ENCODE measurements around the gene ZNF335.

Gene ZNF335

DNA sequence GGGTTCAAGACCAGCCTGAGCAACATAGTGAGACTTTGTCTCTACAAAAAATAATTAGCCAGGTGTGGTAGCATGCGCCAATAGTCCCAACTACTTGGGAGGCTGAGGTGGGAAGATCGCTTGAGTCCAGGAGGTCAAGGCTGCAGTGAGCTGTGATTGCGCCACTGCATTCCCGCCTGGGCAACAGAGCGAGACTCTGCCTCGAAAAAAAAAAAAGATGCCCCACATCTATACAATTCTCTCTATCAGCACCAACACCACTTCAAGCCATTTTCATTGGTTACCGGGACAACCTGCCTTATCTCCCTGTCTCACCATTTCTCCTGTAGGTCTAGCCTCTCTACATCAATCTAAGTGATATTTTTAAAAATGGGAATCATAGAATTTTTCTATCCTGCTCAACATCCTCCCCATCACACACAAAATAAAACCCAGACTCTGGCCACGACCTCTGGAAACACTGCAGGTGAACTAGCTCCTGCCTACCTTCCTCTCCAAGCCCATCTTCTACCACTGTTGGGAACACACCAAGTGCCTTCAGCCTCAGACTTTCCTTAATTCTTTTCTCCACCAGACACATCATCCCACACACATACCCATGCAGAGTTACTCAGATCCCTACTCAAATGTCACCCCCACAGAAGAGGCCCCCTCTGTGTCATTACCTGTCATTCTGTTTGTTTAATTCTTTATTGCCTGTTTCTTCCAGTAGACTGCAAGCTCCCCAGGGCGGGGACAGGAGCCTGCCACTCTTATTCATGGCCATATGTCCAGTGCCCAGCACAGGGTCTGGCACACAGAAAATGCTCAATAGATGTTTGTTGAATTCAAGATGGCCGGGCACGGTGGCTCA, 50.4 kb downstream of the ZNF335 start:
- Histone ChIP-seq H3K79me2 (ENCODE audit: insufficient read depth, low read depth) (no peaks in the 10 kb centered on the region), H3K36me3 (ENCODE audit: insufficient read depth) (no peaks in the 10 kb centered on the region), H3K9ac (no peak overlapping the region), H4K20me1 (ENCODE audit: insufficient read depth) (no peaks in the 10 kb centered on the region), H3K27me3 (ENCODE audit: insufficient read depth, low read depth) (no peaks in the 10 kb centered on the region), H3K4me2 (no peak overlapping the region), H3K27ac (no peak overlapping the region), H3K4me1 (ENCODE audit: low read depth, poor library complexity, severe bottlenecking) (peaks cover 20% of the 10 kb centered on the region), H3K4me3 (IDR thresholded peaks at IDR 0.05; ENCODE audit: insufficient read depth, low read depth, low read length) (no peak overlapping the region), H2AFZ (ENCODE audit: low read depth) (no peak overlapping the region)
- TF ChIP-seq, protein P1, sequence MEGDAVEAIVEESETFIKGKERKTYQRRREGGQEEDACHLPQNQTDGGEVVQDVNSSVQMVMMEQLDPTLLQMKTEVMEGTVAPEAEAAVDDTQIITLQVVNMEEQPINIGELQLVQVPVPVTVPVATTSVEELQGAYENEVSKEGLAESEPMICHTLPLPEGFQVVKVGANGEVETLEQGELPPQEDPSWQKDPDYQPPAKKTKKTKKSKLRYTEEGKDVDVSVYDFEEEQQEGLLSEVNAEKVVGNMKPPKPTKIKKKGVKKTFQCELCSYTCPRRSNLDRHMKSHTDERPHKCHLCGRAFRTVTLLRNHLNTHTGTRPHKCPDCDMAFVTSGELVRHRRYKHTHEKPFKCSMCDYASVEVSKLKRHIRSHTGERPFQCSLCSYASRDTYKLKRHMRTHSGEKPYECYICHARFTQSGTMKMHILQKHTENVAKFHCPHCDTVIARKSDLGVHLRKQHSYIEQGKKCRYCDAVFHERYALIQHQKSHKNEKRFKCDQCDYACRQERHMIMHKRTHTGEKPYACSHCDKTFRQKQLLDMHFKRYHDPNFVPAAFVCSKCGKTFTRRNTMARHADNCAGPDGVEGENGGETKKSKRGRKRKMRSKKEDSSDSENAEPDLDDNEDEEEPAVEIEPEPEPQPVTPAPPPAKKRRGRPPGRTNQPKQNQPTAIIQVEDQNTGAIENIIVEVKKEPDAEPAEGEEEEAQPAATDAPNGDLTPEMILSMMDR (conservative IDR thresholded peaks at IDR 0.05; ENCODE audit: low read depth, low read length), result no peak

DNA sequence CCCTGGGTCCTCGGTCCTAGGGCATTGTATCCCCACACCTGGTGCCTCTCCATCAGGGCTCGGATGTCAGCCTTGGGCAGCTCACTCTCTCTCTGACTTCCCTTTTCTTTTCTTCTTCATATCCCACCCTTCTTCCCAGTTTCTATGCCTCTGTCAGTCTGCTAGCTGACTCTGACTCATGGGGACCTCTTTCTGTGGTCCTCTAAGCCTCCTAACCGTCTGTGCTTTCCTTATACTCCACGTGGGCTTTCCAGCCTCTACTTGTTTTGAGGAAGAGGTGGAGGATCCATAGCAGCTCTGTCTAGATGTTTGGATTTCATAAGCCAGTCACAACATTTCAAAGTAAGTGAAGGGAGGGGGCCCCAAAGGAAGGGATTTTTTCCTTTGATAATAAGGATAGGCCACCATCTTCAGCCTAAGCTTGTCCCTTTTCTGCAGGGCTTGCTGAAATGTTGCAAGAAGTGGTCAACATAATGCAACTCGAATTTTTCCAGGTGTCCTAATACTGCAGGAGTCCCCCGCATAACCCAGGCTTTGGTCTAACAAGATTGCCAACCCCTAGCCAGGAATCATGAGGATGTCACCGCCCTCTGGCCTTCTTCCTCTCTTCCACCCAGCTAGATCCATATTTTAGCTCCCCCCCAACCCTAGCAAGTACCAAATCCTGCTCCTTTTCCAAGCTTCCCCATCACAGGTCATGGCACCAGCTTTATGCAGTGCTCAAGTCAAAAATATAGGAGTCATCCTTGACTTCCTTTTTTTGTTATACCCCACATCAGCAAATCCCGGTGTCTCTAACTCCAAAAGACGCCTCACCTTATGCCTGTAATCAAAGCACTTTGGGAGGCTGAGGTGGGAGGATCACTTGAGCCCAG, 51.3 kb downstream of the ZNF335 start:
- TF ChIP-seq, protein P1 (conservative IDR thresholded peaks at IDR 0.05; ENCODE audit: low read depth, low read length), result no peak
- no peak overlapping the region for H3K4me3 ChIP-seq (IDR thresholded peaks at IDR 0.05; ENCODE audit: insufficient read depth, low read depth, low read length)
- H3K27me3 ChIP-seq (ENCODE audit: insufficient read depth, low read depth), result no peaks in the 10 kb centered on the region
- no peak overlapping the region for H2AFZ ChIP-seq (ENCODE audit: low read depth)
- H3K27ac ChIP-seq, result no peak overlapping the region
- H3K4me2 ChIP-seq, result no peak overlapping the region
- H3K4me1 ChIP-seq (ENCODE audit: low read depth, poor library complexity, severe bottlenecking), result peaks cover 20% of the 10 kb centered on the region
- no peak overlapping the region for H3K9ac ChIP-seq
- H3K79me2 ChIP-seq (ENCODE audit: insufficient read depth, low read depth), result no peaks in the 10 kb centered on the region
- no peaks in the 10 kb centered on the region for H4K20me1 ChIP-seq (ENCODE audit: insufficient read depth)
- no peaks in the 10 kb centered on the region for H3K36me3 ChIP-seq (ENCODE audit: insufficient read depth)

DNA sequence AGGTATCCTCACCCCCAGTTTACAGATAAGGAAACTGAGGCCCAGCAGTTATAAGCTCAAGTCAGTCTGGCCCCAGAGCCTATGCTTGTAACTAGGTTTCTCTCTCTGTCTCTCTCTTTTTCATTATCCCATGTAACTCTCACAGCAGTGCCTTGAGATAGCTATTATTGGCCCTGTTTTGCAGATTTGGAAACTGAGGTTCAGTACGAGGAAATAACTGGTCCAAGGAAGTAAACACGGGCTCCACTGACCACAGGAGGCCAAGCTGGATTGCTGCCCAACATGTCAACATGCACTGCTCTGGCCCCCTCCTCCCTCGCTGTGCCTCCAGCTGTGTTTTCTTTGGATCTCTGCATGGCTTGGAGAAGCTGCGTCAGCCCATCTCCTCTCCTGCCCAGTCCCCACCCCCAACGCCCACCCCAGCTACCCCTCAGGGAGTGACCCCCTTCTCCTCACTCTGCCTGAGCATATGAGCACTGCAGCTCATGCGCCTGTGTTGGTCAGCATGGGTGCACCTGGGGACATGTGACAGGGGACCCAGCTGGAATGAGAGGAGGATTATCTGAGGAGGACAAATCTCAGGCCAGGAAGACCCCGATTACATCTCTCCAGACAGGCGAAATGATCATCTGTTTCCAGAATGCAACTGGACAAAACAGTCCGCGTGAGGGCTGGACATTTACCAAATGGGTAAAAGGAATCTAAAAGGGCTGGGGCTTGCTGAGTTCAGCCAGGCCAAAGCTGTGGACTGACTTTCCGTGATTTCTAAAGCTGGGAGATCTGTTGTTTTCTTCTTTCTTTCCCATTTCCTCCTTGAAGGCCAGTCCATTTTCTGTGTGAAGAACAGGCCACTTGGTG, 52.2 kb downstream of the ZNF335 start:
- no peak overlapping the region for H3K4me3 ChIP-seq (IDR thresholded peaks at IDR 0.05; ENCODE audit: insufficient read depth, low read depth, low read length)
- no peak overlapping the region for H3K27ac ChIP-seq
- no peaks in the 10 kb centered on the region for H3K36me3 ChIP-seq (ENCODE audit: insufficient read depth)
- peaks cover 13% of the 10 kb centered on the region for H3K4me1 ChIP-seq (ENCODE audit: low read depth, poor library complexity, severe bottlenecking)
- no peak overlapping the region for H3K4me2 ChIP-seq
- H4K20me1 ChIP-seq (ENCODE audit: insufficient read depth), result no peaks in the 10 kb centered on the region
- TF ChIP-seq, protein P1 (conservative IDR thresholded peaks at IDR 0.05; ENCODE audit: low read depth, low read length), result no peak
- no peaks in the 10 kb centered on the region for H3K79me2 ChIP-seq (ENCODE audit: insufficient read depth, low read depth)
- no peak overlapping the region for H2AFZ ChIP-seq (ENCODE audit: low read depth)
- H3K9ac ChIP-seq, result no peak overlapping the region
- H3K27me3 ChIP-seq (ENCODE audit: insufficient read depth, low read depth), result no peaks in the 10 kb centered on the region

Data from KMS-11 (cell line).